Measurements from ENCODE around the gene DEXI. TPM values are rescaled to one million over a fixed set of nuclear protein-coding genes. Genes with fewer than 3 reads are reported as not detected.
"Not testable (repeated sequence)": the region's sequence is repeated elsewhere in the genome, so short reads cannot be mapped to it uniquely, and the experiment has no call there.

Gene DEXI
- total RNA-seq, 1 experiment from 2014 or later: 52.8 TPM

DNA sequence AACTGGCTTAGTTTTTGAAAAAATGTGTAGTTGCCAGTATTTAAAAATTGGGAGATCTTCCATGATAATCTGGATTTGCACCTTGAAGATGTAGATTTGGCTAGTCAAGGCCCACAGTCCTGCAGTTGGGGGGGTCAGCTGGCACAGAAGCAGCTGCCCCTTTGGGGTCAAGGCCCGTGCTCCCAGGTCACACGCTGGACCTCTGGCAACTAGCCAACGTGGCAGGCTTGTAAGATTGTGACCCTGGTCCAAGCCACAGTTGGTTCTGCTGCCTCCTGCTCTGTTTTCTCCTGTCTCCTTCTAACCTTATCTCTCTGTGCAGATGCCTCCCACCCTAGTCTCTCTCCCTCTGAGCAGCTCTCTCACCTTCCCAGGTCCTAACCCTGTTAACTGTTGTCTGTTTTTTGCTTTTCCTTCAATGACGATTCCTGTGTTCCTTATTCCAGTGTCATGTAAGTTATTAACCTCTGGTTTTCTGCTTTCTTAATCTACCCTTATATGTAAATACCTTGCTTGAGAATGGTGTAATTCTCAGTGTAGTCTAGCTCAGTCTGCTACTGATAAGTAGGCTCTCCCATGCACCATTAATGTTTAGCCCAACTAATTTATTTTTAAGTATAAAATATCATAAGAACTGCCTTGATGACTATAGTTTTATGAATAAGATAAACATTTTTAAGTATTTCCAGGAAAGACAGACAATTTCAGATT lies 30.0 kb upstream of the DEXI start:
- DNase-seq (ENCODE audit: low read depth, low spot score): no peak
- in situ Hi-C loops (cut with HindIII; ENCODE audit: low pct_unique_long_range_greater_than_20kb, low sequenced_read_pairs): no loop called here

- peak; percentile 79 for DNase-seq (ENCODE audit: low read depth, low spot score)
- in situ Hi-C loops (cut with HindIII; ENCODE audit: low pct_unique_long_range_greater_than_20kb, low sequenced_read_pairs): no loop called here
Measured at GRCh38 chr16:10971560-10971961, 29.3 kb upstream of the DEXI start.

DNA sequence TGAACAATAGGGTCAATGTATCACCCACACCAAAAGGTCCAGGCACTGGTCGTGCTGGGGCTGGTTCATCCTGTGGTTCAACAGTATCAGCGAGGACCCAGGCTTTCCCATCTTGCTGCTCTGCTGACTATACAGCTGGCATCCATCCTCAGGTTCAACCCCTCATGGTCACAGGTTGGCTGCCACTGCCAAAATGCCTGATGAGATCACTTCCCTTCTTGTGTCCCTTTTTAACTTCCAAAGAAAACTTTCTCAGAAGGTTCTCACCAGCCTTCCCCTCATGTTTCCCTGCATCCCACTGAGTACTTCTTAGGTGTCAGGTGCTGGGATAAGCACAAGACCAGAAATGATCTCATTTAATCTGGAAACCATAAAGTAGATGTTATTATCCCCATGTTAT lies 27.8 kb upstream of the DEXI start:
- in situ Hi-C loops (cut with HindIII; ENCODE audit: low pct_unique_long_range_greater_than_20kb, low sequenced_read_pairs): no loop called here
- DNase-seq (ENCODE audit: low read depth, low spot score): no peak

DNA sequence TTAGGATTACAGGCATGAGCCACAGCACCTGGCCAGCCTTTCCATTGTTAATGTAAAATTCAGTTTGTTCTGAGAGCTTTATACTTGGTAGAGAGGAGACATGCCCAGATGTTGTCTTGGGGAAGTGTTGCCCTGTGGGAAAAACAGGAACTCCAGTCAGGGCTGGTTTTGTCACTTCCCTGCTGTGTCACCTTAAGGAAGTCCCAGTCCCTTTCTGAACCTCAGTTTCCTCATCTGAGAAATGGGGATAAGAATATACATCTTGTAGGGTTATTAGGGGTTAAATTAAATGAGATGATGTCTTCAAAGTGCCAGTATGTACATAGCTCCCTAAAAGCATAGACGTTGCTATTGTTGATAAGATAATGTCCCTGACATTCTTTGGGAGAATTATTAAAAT lies 27.3 kb upstream of the DEXI start:
- DNase-seq (ENCODE audit: low read depth, low spot score): no peak
- in situ Hi-C loops (cut with HindIII; ENCODE audit: low pct_unique_long_range_greater_than_20kb, low sequenced_read_pairs): no loop called here

DNA sequence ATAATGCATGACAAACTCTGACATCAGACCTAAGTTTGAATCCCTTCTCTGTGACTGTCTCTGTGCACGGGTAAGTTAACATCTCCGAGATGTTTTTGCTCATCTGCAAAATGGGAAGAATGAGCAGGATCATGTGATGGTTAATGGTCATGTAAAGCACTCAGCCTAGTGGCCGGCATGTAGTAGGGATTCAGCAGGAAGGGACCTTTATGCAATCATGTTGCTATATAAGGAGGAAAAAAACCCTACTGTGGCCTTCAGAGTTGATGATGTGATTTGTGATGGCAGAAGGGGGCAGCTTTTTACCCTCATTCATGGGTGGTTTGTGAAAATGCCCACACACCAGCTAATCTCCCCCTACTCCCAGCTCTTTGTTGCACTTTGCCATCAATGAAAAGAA lies 26.2 kb upstream of the DEXI start:
- in situ Hi-C loops (cut with HindIII; ENCODE audit: low pct_unique_long_range_greater_than_20kb, low sequenced_read_pairs): no loop called here
- no peak for DNase-seq (ENCODE audit: low read depth, low spot score)

DNA sequence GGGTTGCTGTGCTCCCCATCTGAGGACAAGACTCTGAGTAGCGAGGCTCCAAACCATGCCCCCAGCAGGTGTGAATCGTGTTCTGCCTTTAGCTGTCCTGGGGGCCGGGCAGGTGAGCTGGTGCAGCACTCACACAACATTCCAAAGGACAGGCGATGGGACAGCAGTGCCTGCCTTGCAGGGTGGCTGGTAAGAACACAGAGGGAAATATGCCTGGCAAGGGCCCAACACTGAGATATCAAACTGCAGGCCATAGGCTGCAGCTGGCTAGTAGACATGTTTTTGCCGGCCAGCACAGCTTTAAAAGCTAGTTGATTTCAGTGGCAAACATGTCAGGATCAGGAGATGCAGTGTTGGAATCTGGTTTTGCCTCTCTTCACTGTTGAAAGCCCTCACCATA lies 25.7 kb upstream of the DEXI start:
- in situ Hi-C loops (cut with HindIII; ENCODE audit: low pct_unique_long_range_greater_than_20kb, low sequenced_read_pairs): no loop called here
- DNase-seq (ENCODE audit: low read depth, low spot score): no peak

DNA sequence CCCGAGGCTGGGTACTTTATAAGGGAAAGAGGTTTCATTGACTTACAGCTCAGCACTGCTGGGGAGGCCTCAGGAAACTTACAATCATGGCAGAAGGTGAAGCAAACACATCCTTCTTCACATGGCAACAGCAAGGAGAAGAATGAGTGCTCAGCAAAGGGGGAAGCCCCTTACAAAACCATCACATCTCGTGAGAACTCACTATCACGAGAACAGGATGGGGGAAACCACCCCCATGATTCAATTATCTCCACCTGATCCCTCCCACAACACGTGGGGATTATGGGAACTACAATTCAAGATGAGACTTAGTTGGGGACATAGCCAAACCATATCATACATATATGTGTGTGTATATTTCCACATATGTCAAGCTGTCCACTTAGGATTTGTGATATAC lies 24.3 kb upstream of the DEXI start:
- in situ Hi-C loops (cut with HindIII; ENCODE audit: low pct_unique_long_range_greater_than_20kb, low sequenced_read_pairs); DNase-seq (ENCODE audit: low read depth, low spot score): not testable (repeated sequence)

- no peak for DNase-seq (ENCODE audit: low read depth, low spot score)
- in situ Hi-C loops (cut with HindIII; ENCODE audit: low pct_unique_long_range_greater_than_20kb, low sequenced_read_pairs): no loop called here
Measured at GRCh38 chr16:10966129-10966528, 23.9 kb upstream of the DEXI start.

DNA sequence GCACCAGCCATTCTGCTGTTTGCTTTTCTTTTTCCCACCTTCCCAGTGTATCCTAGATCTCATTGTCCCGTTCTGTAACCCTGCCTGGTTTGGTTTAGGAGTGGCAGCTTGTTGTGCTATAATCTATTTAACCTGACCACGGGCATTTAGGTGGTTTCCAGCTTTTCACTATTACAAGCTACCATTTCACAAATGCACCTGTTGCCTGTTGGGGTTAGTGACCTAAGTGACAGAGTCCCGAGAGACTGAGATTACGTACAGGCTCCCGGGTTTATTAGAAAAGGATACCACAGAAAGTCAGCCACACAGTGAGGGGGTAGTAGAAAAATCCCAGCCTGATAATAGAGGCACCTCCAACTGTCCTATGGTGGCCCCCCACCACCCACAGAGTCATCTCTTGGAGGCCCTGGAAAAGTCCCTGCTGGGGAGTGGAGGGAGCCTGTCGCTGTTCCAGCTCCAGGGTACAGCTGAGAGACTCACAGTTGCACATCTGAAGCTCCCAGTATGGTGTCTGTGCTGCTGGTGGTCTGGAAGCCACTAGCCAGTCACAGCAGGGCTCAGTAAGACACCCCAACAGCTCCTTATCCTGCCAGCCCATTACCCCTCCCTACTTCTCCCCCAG lies 23.3 kb upstream of the DEXI start:
- DNase-seq (ENCODE audit: low read depth, low spot score): no peak
- in situ Hi-C loops (cut with HindIII; ENCODE audit: low pct_unique_long_range_greater_than_20kb, low sequenced_read_pairs): no loop called here

GRCh38 chr16:10964891-10965326 lies 22.6 kb upstream of the DEXI start:
- in situ Hi-C loops (cut with HindIII; ENCODE audit: low pct_unique_long_range_greater_than_20kb, low sequenced_read_pairs): no loop called here
- no peak for DNase-seq (ENCODE audit: low read depth, low spot score)

- in situ Hi-C loops (cut with HindIII; ENCODE audit: low pct_unique_long_range_greater_than_20kb, low sequenced_read_pairs): no loop called here
- peak; percentile 80 for DNase-seq (ENCODE audit: low read depth, low spot score)
Measured at GRCh38 chr16:10964039-10964890, 22.0 kb upstream of the DEXI start.

GRCh38 chr16:10961231-10961630 lies 19.0 kb upstream of the DEXI start:
- in situ Hi-C loops (cut with HindIII; ENCODE audit: low pct_unique_long_range_greater_than_20kb, low sequenced_read_pairs): no loop called here
- DNase-seq (ENCODE audit: low read depth, low spot score): no peak

DNA sequence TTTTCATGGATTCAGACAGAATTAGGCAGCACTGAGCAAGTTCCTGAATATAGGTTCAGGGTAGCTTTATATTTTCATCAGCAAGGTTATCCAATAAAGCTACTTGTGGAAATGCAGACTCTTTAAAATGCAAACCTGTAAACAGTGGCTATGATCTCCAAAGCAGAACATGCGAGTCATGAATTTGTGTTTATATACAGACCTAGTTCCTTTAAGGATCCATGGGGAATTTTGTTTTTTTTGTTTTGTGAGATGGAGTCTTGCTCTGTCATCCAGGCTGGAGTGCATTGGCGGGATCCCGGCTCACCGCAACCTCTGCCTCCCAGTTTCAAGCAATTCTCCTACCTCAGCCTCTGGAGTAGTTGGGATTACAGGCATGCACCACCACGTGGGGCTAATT lies 16.9 kb upstream of the DEXI start:
- in situ Hi-C loops (cut with HindIII; ENCODE audit: low pct_unique_long_range_greater_than_20kb, low sequenced_read_pairs): no loop called here
- DNase-seq (ENCODE audit: low read depth, low spot score): no peak

GRCh38 chr16:10957771-10958482 lies 15.7 kb upstream of the DEXI start:
- no peak for DNase-seq (ENCODE audit: low read depth, low spot score)
- in situ Hi-C loops (cut with HindIII; ENCODE audit: low pct_unique_long_range_greater_than_20kb, low sequenced_read_pairs): no loop called here

- in situ Hi-C loops (cut with HindIII; ENCODE audit: low pct_unique_long_range_greater_than_20kb, low sequenced_read_pairs): no loop called here
- no peak for DNase-seq (ENCODE audit: low read depth, low spot score)
Measured at GRCh38 chr16:10954903-10955302, 12.6 kb upstream of the DEXI start.

DNA sequence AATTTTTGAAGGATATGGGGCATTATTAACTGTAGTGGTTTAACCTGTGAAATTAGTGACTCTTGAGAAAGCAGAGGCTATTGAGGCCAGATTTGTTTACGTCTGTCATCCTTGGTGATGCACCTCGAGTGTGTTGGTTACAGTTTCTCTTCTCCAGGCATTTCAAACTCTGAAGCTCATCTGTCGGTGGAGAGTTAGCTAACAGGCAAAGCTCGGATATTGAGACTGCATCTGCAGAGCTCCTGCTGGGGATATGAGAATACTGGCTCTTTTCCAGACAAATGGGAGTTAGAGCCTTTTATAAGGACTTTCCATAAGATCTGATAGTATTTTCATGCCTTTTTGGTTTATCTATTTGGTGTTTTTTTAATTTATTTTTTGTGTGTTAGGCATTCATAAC lies 8.8 kb upstream of the DEXI start:
- in situ Hi-C loops (cut with HindIII; ENCODE audit: low pct_unique_long_range_greater_than_20kb, low sequenced_read_pairs): no loop called here
- DNase-seq (ENCODE audit: low read depth, low spot score): no peak

GRCh38 chr16:10950393-10950792 lies 8.1 kb upstream of the DEXI start:
- DNase-seq (ENCODE audit: low read depth, low spot score): no peak
- in situ Hi-C loops (cut with HindIII; ENCODE audit: low pct_unique_long_range_greater_than_20kb, low sequenced_read_pairs): no loop called here

- in situ Hi-C loops (cut with HindIII; ENCODE audit: low pct_unique_long_range_greater_than_20kb, low sequenced_read_pairs): loop anchor here (10.0 kb wide), 1 partner anchor 205 kb away; the partner anchor contains the start of gene NUBP1
- DNase-seq (ENCODE audit: low read depth, low spot score): peak; percentile 62
Measured at GRCh38 chr16:10949424-10949970, 7.2 kb upstream of the DEXI start.

Measured in SK-MEL-5 (cell line).